Measurements from ENCODE around the gene PGR. TPM values are rescaled to one million over a fixed set of nuclear protein-coding genes. Genes with fewer than 3 reads are reported as not detected.

The PGR gene
- total and polyA plus RNA-seq, 4 donors = 0.47 to 4.9 (median 2.0) TPM; not detected in 1

- H3K4me1 ChIP-seq (ENCODE audit: control insufficient read depth, insufficient read depth, low read length) = no peaks in the 10 kb centered on the region
- no peak overlapping the region for H3K27ac ChIP-seq (ENCODE audit: low read depth, low read length)
- no CpG with 5 or more reads among the region's 2 CpGs for WGBS (ENCODE audit: insufficient coverage)
Observed at GRCh38 chr11:101046947-101047346, 82.7 kb downstream of the PGR start.

GRCh38 chr11:101045415-101045814, 84.2 kb downstream of the PGR start:
- Histone ChIP-seq H3K9me3 (ENCODE audit: control insufficient read depth, insufficient read depth, low read length) (no peaks in the 10 kb centered on the region), H3K4me1 (ENCODE audit: control insufficient read depth, insufficient read depth, low read length) (no peaks in the 10 kb centered on the region), H3K36me3 (ENCODE audit: control insufficient read depth, insufficient read depth, low read length) (no peaks in the 10 kb centered on the region), H3K27ac (ENCODE audit: low read depth, low read length) (no peak overlapping the region), H3K27me3 (ENCODE audit: control insufficient read depth, insufficient read depth, low read length) (no peaks in the 10 kb centered on the region), H3K4me3 (ENCODE audit: low read depth, low read length) (no peak overlapping the region)
- DNase-seq (ENCODE audit: low read depth in 4 of 6, low spot score in 6 of 6) = no peak
- WGBS (ENCODE audit: insufficient coverage) = no CpG with 5 or more reads among the region's 1 CpG

More at GRCh38 chr11:101046947-101047346, 82.7 kb downstream of the PGR start:
- H3K9me3 ChIP-seq (ENCODE audit: control insufficient read depth, insufficient read depth, low read length) = no peaks in the 10 kb centered on the region
- no peak overlapping the region for H3K4me3 ChIP-seq (ENCODE audit: low read depth, low read length)
- H3K36me3 ChIP-seq (ENCODE audit: control insufficient read depth, insufficient read depth, low read length) = no peaks in the 10 kb centered on the region
- no peak for DNase-seq (ENCODE audit: low read depth in 4 of 6, low spot score in 6 of 6)
- H3K27me3 ChIP-seq (ENCODE audit: control insufficient read depth, insufficient read depth, low read length) = no peaks in the 10 kb centered on the region

- Histone ChIP-seq H3K4me3 (ENCODE audit: low read depth, low read length) (no peak overlapping the region), H3K27ac (ENCODE audit: low read depth, low read length) (no peak overlapping the region), H3K9me3 (ENCODE audit: control insufficient read depth, insufficient read depth, low read length) (no peaks in the 10 kb centered on the region), H3K36me3 (ENCODE audit: control insufficient read depth, insufficient read depth, low read length) (no peaks in the 10 kb centered on the region), H3K27me3 (ENCODE audit: control insufficient read depth, insufficient read depth, low read length) (no peaks in the 10 kb centered on the region), H3K4me1 (ENCODE audit: control insufficient read depth, insufficient read depth, low read length) (no peaks in the 10 kb centered on the region)
- DNase-seq (ENCODE audit: low read depth in 4 of 6, low spot score in 6 of 6) = no peak
- WGBS (ENCODE audit: insufficient coverage) = no CpG with 5 or more reads among the region's 1 CpG
Observed at GRCh38 chr11:101043940-101044339, 85.7 kb downstream of the PGR start.

- no CpG with 5 or more reads among the region's 1 CpG for WGBS (ENCODE audit: insufficient coverage)
Observed at GRCh38 chr11:101035872-101036271, 93.7 kb downstream of the PGR start.

GRCh38 chr11:101034076-101034475, 95.5 kb downstream of the PGR start:
- Histone ChIP-seq H3K4me3 (ENCODE audit: low read depth, low read length) (no peak overlapping the region), H3K36me3 (ENCODE audit: control insufficient read depth, insufficient read depth, low read length) (no peaks in the 10 kb centered on the region), H3K27me3 (ENCODE audit: control insufficient read depth, insufficient read depth, low read length) (no peaks in the 10 kb centered on the region), H3K27ac (ENCODE audit: low read depth, low read length) (no peak overlapping the region), H3K4me1 (ENCODE audit: control insufficient read depth, insufficient read depth, low read length) (no peaks in the 10 kb centered on the region), H3K9me3 (ENCODE audit: control insufficient read depth, insufficient read depth, low read length) (no peaks in the 10 kb centered on the region)
- peak in 5 of 6 donors; percentile 2 to 67 (median 7) for DNase-seq (ENCODE audit: low read depth in 4 of 6, low spot score in 6 of 6)
- WGBS (ENCODE audit: insufficient coverage) = 45% methylated on average over 4 of the region's 4 CpGs

More at GRCh38 chr11:101035872-101036271, 93.7 kb downstream of the PGR start:
- no peaks in the 10 kb centered on the region for H3K4me1 ChIP-seq (ENCODE audit: control insufficient read depth, insufficient read depth, low read length)
- no peak for DNase-seq (ENCODE audit: low read depth in 4 of 6, low spot score in 6 of 6)
- H3K27me3 ChIP-seq (ENCODE audit: control insufficient read depth, insufficient read depth, low read length) = no peaks in the 10 kb centered on the region
- H3K36me3 ChIP-seq (ENCODE audit: control insufficient read depth, insufficient read depth, low read length) = no peaks in the 10 kb centered on the region
- no peak overlapping the region for H3K27ac ChIP-seq (ENCODE audit: low read depth, low read length)
- no peaks in the 10 kb centered on the region for H3K9me3 ChIP-seq (ENCODE audit: control insufficient read depth, insufficient read depth, low read length)
- no peak overlapping the region for H3K4me3 ChIP-seq (ENCODE audit: low read depth, low read length)

GRCh38 chr11:101032991-101033390, 96.6 kb downstream of the PGR start:
- H3K4me1 ChIP-seq (ENCODE audit: control insufficient read depth, insufficient read depth, low read length) = no peaks in the 10 kb centered on the region
- no peak overlapping the region for H3K27ac ChIP-seq (ENCODE audit: low read depth, low read length)
- H3K9me3 ChIP-seq (ENCODE audit: control insufficient read depth, insufficient read depth, low read length) = no peaks in the 10 kb centered on the region
- H3K4me3 ChIP-seq (ENCODE audit: low read depth, low read length) = no peak overlapping the region
- H3K27me3 ChIP-seq (ENCODE audit: control insufficient read depth, insufficient read depth, low read length) = no peaks in the 10 kb centered on the region
- no peak for DNase-seq (ENCODE audit: low read depth in 4 of 6, low spot score in 6 of 6)
- H3K36me3 ChIP-seq (ENCODE audit: control insufficient read depth, insufficient read depth, low read length) = no peaks in the 10 kb centered on the region

GRCh38 chr11:101031713-101032112, 97.9 kb downstream of the PGR start:
- Histone ChIP-seq H3K4me3 (ENCODE audit: low read depth, low read length) (no peak overlapping the region), H3K27me3 (ENCODE audit: control insufficient read depth, insufficient read depth, low read length) (no peaks in the 10 kb centered on the region), H3K36me3 (ENCODE audit: control insufficient read depth, insufficient read depth, low read length) (no peaks in the 10 kb centered on the region), H3K9me3 (ENCODE audit: control insufficient read depth, insufficient read depth, low read length) (no peaks in the 10 kb centered on the region), H3K4me1 (ENCODE audit: control insufficient read depth, insufficient read depth, low read length) (no peaks in the 10 kb centered on the region), H3K27ac (ENCODE audit: low read depth, low read length) (no peak overlapping the region)
- no CpG with 5 or more reads among the region's 3 CpGs for WGBS (ENCODE audit: insufficient coverage)
- no peak for DNase-seq (ENCODE audit: low read depth in 4 of 6, low spot score in 6 of 6)

- Histone ChIP-seq H3K4me3 (ENCODE audit: low read depth, low read length) (no peak overlapping the region), H3K4me1 (ENCODE audit: control insufficient read depth, insufficient read depth, low read length) (no peaks in the 10 kb centered on the region), H3K27me3 (ENCODE audit: control insufficient read depth, insufficient read depth, low read length) (no peaks in the 10 kb centered on the region), H3K9me3 (ENCODE audit: control insufficient read depth, insufficient read depth, low read length) (no peaks in the 10 kb centered on the region), H3K27ac (ENCODE audit: low read depth, low read length) (no peak overlapping the region), H3K36me3 (ENCODE audit: control insufficient read depth, insufficient read depth, low read length) (no peaks in the 10 kb centered on the region)
- no peak for DNase-seq (ENCODE audit: low read depth in 4 of 6, low spot score in 6 of 6)
- 83% methylated on average over 1 of the region's 1 CpG for whole genome bisulfite sequencing (ENCODE audit: insufficient coverage)
Observed at GRCh38 chr11:101030692-101031091, 98.9 kb downstream of the PGR start.

- H3K4me1 ChIP-seq (ENCODE audit: control insufficient read depth, insufficient read depth, low read length) = no peaks in the 10 kb centered on the region
- H3K27me3 ChIP-seq (ENCODE audit: control insufficient read depth, insufficient read depth, low read length) = no peaks in the 10 kb centered on the region
- H3K36me3 ChIP-seq (ENCODE audit: control insufficient read depth, insufficient read depth, low read length) = no peaks in the 10 kb centered on the region
- DNase-seq (ENCODE audit: low read depth in 4 of 6, low spot score in 6 of 6) = no peak
- H3K27ac ChIP-seq (ENCODE audit: low read depth, low read length) = no peak overlapping the region
- H3K9me3 ChIP-seq (ENCODE audit: control insufficient read depth, insufficient read depth, low read length) = no peaks in the 10 kb centered on the region
- WGBS (ENCODE audit: insufficient coverage) = no CpG with 5 or more reads among the region's 3 CpGs
- no peak overlapping the region for H3K4me3 ChIP-seq (ENCODE audit: low read depth, low read length)
Observed at GRCh38 chr11:101030015-101030414, 99.6 kb downstream of the PGR start.

GRCh38 chr11:101028644-101029043, 101.0 kb downstream of the PGR start:
- Histone ChIP-seq H3K9me3 (ENCODE audit: control insufficient read depth, insufficient read depth, low read length) (no peaks in the 10 kb centered on the region), H3K27ac (ENCODE audit: low read depth, low read length) (no peak overlapping the region), H3K4me1 (ENCODE audit: control insufficient read depth, insufficient read depth, low read length) (no peaks in the 10 kb centered on the region), H3K36me3 (ENCODE audit: control insufficient read depth, insufficient read depth, low read length) (no peaks in the 10 kb centered on the region), H3K4me3 (ENCODE audit: low read depth, low read length) (no peak overlapping the region), H3K27me3 (ENCODE audit: control insufficient read depth, insufficient read depth, low read length) (no peaks in the 10 kb centered on the region)
- WGBS (ENCODE audit: insufficient coverage) = no CpG with 5 or more reads among the region's 1 CpG
- DNase-seq (ENCODE audit: low read depth in 4 of 6, low spot score in 6 of 6) = no peak

Data from spinal cord (tissue), 10 donors.